Osteocyte (in vitro differentiated cells): ENCODE data around the gene VIPR1. TPM values are rescaled to one million over a fixed set of nuclear protein-coding genes. Genes with fewer than 3 reads are reported as not detected.

Experiments used
- DNase-seq: peaks from one replicate; pipeline ENCODE4 v3.0.0; 2021; ENCODE audit warnings: mixed read lengths; ENCODE audit not compliant: unreplicated experiment; ENCODE audit errors: extremely low spot score
- H3K27ac Mint-ChIP-seq: one replicate; pipeline ENCODE4 v1.8.0; 2021; ENCODE audit warnings: mild to moderate bottlenecking, mixed read lengths; ENCODE audit not compliant: unreplicated experiment
- H3K27me3 Mint-ChIP-seq: one replicate; pipeline ENCODE4 v1.8.0; 2021; ENCODE audit warnings: mixed read lengths; ENCODE audit not compliant: unreplicated experiment
- H3K36me3 Mint-ChIP-seq: one replicate; pipeline ENCODE4 v1.8.0; 2021; ENCODE audit warnings: mixed read lengths; ENCODE audit not compliant: unreplicated experiment
- H3K4me1 Mint-ChIP-seq: one replicate; pipeline ENCODE4 v1.8.0; 2021; ENCODE audit warnings: mixed read lengths; ENCODE audit not compliant: unreplicated experiment
- H3K4me3 Mint-ChIP-seq: one replicate; pipeline ENCODE4 v1.8.0; 2021; ENCODE audit warnings: mild to moderate bottlenecking, moderate library complexity, mixed read lengths; ENCODE audit not compliant: unreplicated experiment
- H3K9me3 Mint-ChIP-seq: one replicate; pipeline ENCODE4 v1.8.0; 2021; ENCODE audit warnings: mixed read lengths; ENCODE audit not compliant: unreplicated experiment
- CTCF ChIP-seq: fragments of 200-600 bp; sonication (generic); IDR thresholded peaks from 2 replicates; pipeline ENCODE4 v1.5.0; 2021; ENCODE audit warnings: antibody characterized with exemption, mild to moderate bottlenecking, moderate library complexity
- total RNA-seq: library from RNA; stranded (reverse); gene quantifications from 2 replicates; pipeline ENCODE4 v1.2.1, GENCODE V29; 2021

VIPR1 gene
- total RNA-seq, 1 donor from 2014 or later = 8.9 TPM

GRCh38 chr3:42546691-42547213, 44.3 kb downstream of the VIPR1 start:
- Mint-ChIP-seq H3K4me3 (no peak overlapping the region), H3K36me3 (peaks cover 14% of the 10 kb centered on the region), H3K27ac (no peak overlapping the region), H3K27me3 (no peaks in the 10 kb centered on the region), H3K4me1 (peaks cover 34% of the 10 kb centered on the region), H3K9me3 (no peaks in the 10 kb centered on the region)
- no peak for DNase-seq
- TF ChIP-seq CTCF = no peak

- H3K36me3 Mint-ChIP-seq = peaks cover 21% of the 10 kb centered on the region
- H3K27ac Mint-ChIP-seq = no peak overlapping the region
- no peak overlapping the region for H3K4me3 Mint-ChIP-seq
- no peaks in the 10 kb centered on the region for H3K9me3 Mint-ChIP-seq
- no peak for DNase-seq
- peaks cover 34% of the 10 kb centered on the region for H3K4me1 Mint-ChIP-seq
- H3K27me3 Mint-ChIP-seq = no peaks in the 10 kb centered on the region
- TF ChIP-seq CTCF = peak; percentile 95
Measured at GRCh38 chr3:42547401-42547945, 45.0 kb downstream of the VIPR1 start.

- Mint-ChIP-seq H3K36me3 (peaks cover 32% of the 10 kb centered on the region), H3K9me3 (no peaks in the 10 kb centered on the region), H3K4me1 (peaks cover 32% of the 10 kb centered on the region), H3K27ac (no peak overlapping the region), H3K27me3 (no peaks in the 10 kb centered on the region), H3K4me3 (no peak overlapping the region)
- TF ChIP-seq CTCF = no peak
- no peak for DNase-seq
Measured at GRCh38 chr3:42549131-42549530, 46.7 kb downstream of the VIPR1 start.

- no peak for DNase-seq
- Mint-ChIP-seq H3K4me3 (no peak overlapping the region), H3K27me3 (no peaks in the 10 kb centered on the region), H3K4me1 (peaks cover 21% of the 10 kb centered on the region), H3K9me3 (no peaks in the 10 kb centered on the region), H3K36me3 (peaks cover 34% of the 10 kb centered on the region), H3K27ac (no peak overlapping the region)
- no peak for TF ChIP-seq CTCF
Measured at GRCh38 chr3:42550250-42550649, 47.8 kb downstream of the VIPR1 start.

GRCh38 chr3:42552830-42553229, 50.4 kb downstream of the VIPR1 start:
- Mint-ChIP-seq H3K4me3 (no peak overlapping the region), H3K4me1 (no peaks in the 10 kb centered on the region), H3K36me3 (peaks cover 50% of the 10 kb centered on the region), H3K9me3 (no peaks in the 10 kb centered on the region), H3K27ac (no peak overlapping the region), H3K27me3 (no peaks in the 10 kb centered on the region)
- no peak for TF ChIP-seq CTCF
- no peak for DNase-seq
